Smooth muscle cell (in vitro differentiated cells): Measurements from ENCODE around the gene TJP1. TPM values are rescaled to one million over a fixed set of nuclear protein-coding genes. Genes with fewer than 3 reads are reported as not detected.
"Not testable (repeated sequence)": the region's sequence is repeated elsewhere in the genome, so short reads cannot be mapped to it uniquely, and the experiment has no call there.

ENCODE experiments used
- DNase-seq: peaks from one replicate; lab custom pipeline; 2025; ENCODE audit not compliant: unreplicated experiment; lab: John Stamatoyannopoulos, UW
- H2AFZ ChIP-seq: fragments of 200-600 bp; sonication (generic); 2 replicates; pipeline ENCODE4 v1.6.0; 2016; ENCODE audit warnings: antibody characterized with exemption, low read depth, mild to moderate bottlenecking
- H3F3A ChIP-seq: fragments of 200-600 bp; sonication (generic); 2 replicates; pipeline ENCODE4 v1.6.0; 2017; ENCODE audit warnings: antibody characterized with exemption, low read depth
- H3K27ac ChIP-seq: fragments of 200-600 bp; sonication (generic); 2 replicates; pipeline ENCODE4 v1.5.1; 2016; ENCODE audit warnings: low read depth, mild to moderate bottlenecking
- H3K27me3 ChIP-seq: fragments of 200-600 bp; sonication (generic); 2 replicates; pipeline ENCODE4 v1.6.1; 2016; ENCODE audit warnings: low read depth, mild to moderate bottlenecking
- H3K36me3 ChIP-seq: fragments of 200-600 bp; sonication (generic); 2 replicates; pipeline ENCODE4 v1.5.1; 2016; ENCODE audit warnings: low read depth
- H3K4me1 ChIP-seq: fragments of 200-600 bp; sonication (generic); 2 replicates; pipeline ENCODE4 v1.5.1; 2016; ENCODE audit warnings: low read depth
- H3K4me2 ChIP-seq: fragments of 200-600 bp; sonication (generic); 2 replicates; pipeline ENCODE4 v1.6.0; 2016; ENCODE audit warnings: mild to moderate bottlenecking
- H3K4me3 ChIP-seq: fragments of 200-600 bp; sonication (generic); 2 replicates; pipeline ENCODE4 v1.5.1; 2016; ENCODE audit warnings: mild to moderate bottlenecking
- H3K79me2 ChIP-seq: fragments of 200-600 bp; sonication (generic); 2 replicates; pipeline ENCODE4 v1.6.0; 2016; ENCODE audit warnings: low read depth, mild to moderate bottlenecking
- H3K9ac ChIP-seq: fragments of 200-600 bp; sonication (generic); 2 replicates; pipeline ENCODE4 v1.6.0; 2016; ENCODE audit warnings: low read depth
- H3K9me3 ChIP-seq: fragments of 200-600 bp; sonication (generic); replicated peaks from 2 replicates; pipeline ENCODE4 v1.5.1; 2016; ENCODE audit warnings: low read depth
- H4K20me1 ChIP-seq: fragments of 200-600 bp; sonication (generic); 2 replicates; pipeline ENCODE4 v1.6.0; 2016; ENCODE audit warnings: low read depth
- CTCF ChIP-seq: fragments of 200-600 bp; sonication (generic); IDR thresholded peaks from 2 replicates; pipeline ENCODE4 v1.5.1; 2017; ENCODE audit warnings: borderline replicate concordance, mild to moderate bottlenecking, antibody characterized with exemption; ENCODE audit not compliant: insufficient read depth, poor library complexity, severe bottlenecking
- WGBS: methylation state at CpG from one replicate; pipeline ENCODE4 v1.1.7; 2016; ENCODE audit warnings: low lambda C conversion rate; 5-methylcytosine and 5-hydroxymethylcytosine counted together
- polyA plus RNA-seq: library from polyadenylated mRNA; unstranded; fragments of >200 nt; fragmentation: Nextera tagmentation; extraction: Ambion mirVana; gene quantifications from 2 replicates; pipeline ENCODE4 v1.2.1, GENCODE V29; 2016
- total RNA-seq: library from RNA; depleted of rRNA; stranded (reverse); fragments of >200 nt; gene quantifications from 2 replicates; pipeline ENCODE4 v1.2.3, GENCODE V29; 2014

The TJP1 gene
- total and polyA plus RNA-seq, 2 experiments from 2014 or later, result 28.4 to 73.1 TPM

- no peaks in the 10 kb centered on the region for H3K79me2 ChIP-seq
- no peak overlapping the region for H3K27ac ChIP-seq
- H3K4me3 ChIP-seq, result no peak overlapping the region
- H3K27me3 ChIP-seq, result no peaks in the 10 kb centered on the region
- H3K9ac ChIP-seq, result no peak overlapping the region
- H3K36me3 ChIP-seq, result no peaks in the 10 kb centered on the region
- no peaks in the 10 kb centered on the region for H3F3A ChIP-seq
- H4K20me1 ChIP-seq, result no peaks in the 10 kb centered on the region
- no peaks in the 10 kb centered on the region for H3K4me1 ChIP-seq
- no peak overlapping the region for H2AFZ ChIP-seq
- H3K4me2 ChIP-seq, result no peak overlapping the region
- no peaks in the 10 kb centered on the region for H3K9me3 ChIP-seq
- TF ChIP-seq CTCF, result no peak
- WGBS, result 91% methylated on average over 3 of the region's 4 CpGs
- DNase-seq, result no peak
Observed at GRCh38 chr15:29678504-29679034, 143.7 kb downstream of the TJP1 start.

- H3K36me3 ChIP-seq, result no peaks in the 10 kb centered on the region
- H3K4me3 ChIP-seq, result no peak overlapping the region
- H3K27ac ChIP-seq, result no peak overlapping the region
- H2AFZ ChIP-seq, result no peak overlapping the region
- no peaks in the 10 kb centered on the region for H3K4me1 ChIP-seq
- no peaks in the 10 kb centered on the region for H3F3A ChIP-seq
- no peaks in the 10 kb centered on the region for H3K27me3 ChIP-seq
- no peaks in the 10 kb centered on the region for H3K79me2 ChIP-seq
- no peak overlapping the region for H3K4me2 ChIP-seq
- 94% methylated on average over 10 of the region's 10 CpGs for WGBS
- H4K20me1 ChIP-seq, result no peaks in the 10 kb centered on the region
- no peak for TF ChIP-seq CTCF
- H3K9ac ChIP-seq, result no peak overlapping the region
- H3K9me3 ChIP-seq, result no peaks in the 10 kb centered on the region
- DNase-seq, result no peak
Observed at GRCh38 chr15:29677871-29678461, 144.3 kb downstream of the TJP1 start.

- H4K20me1 ChIP-seq, result no peaks in the 10 kb centered on the region
- no peak overlapping the region for H3K9ac ChIP-seq
- no peaks in the 10 kb centered on the region for H3K27me3 ChIP-seq
- no peaks in the 10 kb centered on the region for H3K4me1 ChIP-seq
- DNase-seq, result no peak
- no peak overlapping the region for H3K4me3 ChIP-seq
- H3K79me2 ChIP-seq, result no peaks in the 10 kb centered on the region
- H3K9me3 ChIP-seq, result no peaks in the 10 kb centered on the region
- H3K27ac ChIP-seq, result no peak overlapping the region
- H3K36me3 ChIP-seq, result no peaks in the 10 kb centered on the region
- no peak for TF ChIP-seq CTCF
- H3F3A ChIP-seq, result no peaks in the 10 kb centered on the region
- 89% methylated on average over 4 of the region's 4 CpGs for WGBS
- no peak overlapping the region for H2AFZ ChIP-seq
- H3K4me2 ChIP-seq, result no peak overlapping the region
Observed at GRCh38 chr15:29677455-29677854, 144.8 kb downstream of the TJP1 start.

- H3K4me2 ChIP-seq, result no peak overlapping the region
- no peaks in the 10 kb centered on the region for H4K20me1 ChIP-seq
- no peaks in the 10 kb centered on the region for H3F3A ChIP-seq
- WGBS, result 59% methylated on average over 8 of the region's 8 CpGs
- no peaks in the 10 kb centered on the region for H3K36me3 ChIP-seq
- H3K79me2 ChIP-seq, result no peaks in the 10 kb centered on the region
- no peaks in the 10 kb centered on the region for H3K27me3 ChIP-seq
- H3K9me3 ChIP-seq, result no peaks in the 10 kb centered on the region
- no peak overlapping the region for H3K4me3 ChIP-seq
- no peak overlapping the region for H2AFZ ChIP-seq
- H3K9ac ChIP-seq, result no peak overlapping the region
- TF ChIP-seq CTCF, result no peak
- no peak for DNase-seq
- no peaks in the 10 kb centered on the region for H3K4me1 ChIP-seq
- H3K27ac ChIP-seq, result no peak overlapping the region
Observed at GRCh38 chr15:29676961-29677402, 145.3 kb downstream of the TJP1 start.

GRCh38 chr15:29676374-29676960 lies 145.8 kb downstream of the TJP1 start:
- H2AFZ ChIP-seq, H3K27ac ChIP-seq, H3K9ac ChIP-seq, H3K79me2 ChIP-seq, H3K27me3 ChIP-seq, H3F3A ChIP-seq, DNase-seq, H3K36me3 ChIP-seq, H3K4me1 ChIP-seq, H3K9me3 ChIP-seq, H3K4me3 ChIP-seq, H4K20me1 ChIP-seq: not testable (repeated sequence)
- H3K4me2 ChIP-seq, result peak overlapping the region; percentile 95
- WGBS, result 84% methylated on average over 13 of the region's 13 CpGs
